HepG2 (cell line): ENCODE measurements around the gene LCA5. TPM values are rescaled to one million over a fixed set of nuclear protein-coding genes. Genes with fewer than 3 reads are reported as not detected.

ENCODE experiments used
- CEBPG ChIP-seq: IDR thresholded peaks from 2 replicates; pipeline ENCODE4 v1.6.1; 2016
- CEBPZ ChIP-seq: IDR thresholded peaks from 2 replicates; pipeline ENCODE4 v1.6.1; 2012; ENCODE audit warnings: low read length, improper control_type of control experiment
- DZIP1 ChIP-seq: sonication (generic); formaldehyde crosslinking; IDR thresholded peaks from 2 replicates; pipeline ENCODE4 v1.5.0; 2020; ENCODE audit warnings: mild to moderate bottlenecking, missing genetic modification reagents
- HDAC2 ChIP-seq: sonication (generic); formaldehyde crosslinking; IDR thresholded peaks from 2 replicates; pipeline ENCODE4 v1.4.0; 2020; ENCODE audit warnings: missing genetic modification reagents
- HNF4G ChIP-seq, 2 experiments: sonication (generic) in 1 of 2; formaldehyde crosslinking in 1 of 2; IDR thresholded peaks; 2 replicates each; pipeline versions ENCODE4 v1.4.0 to v1.6.1; 2011 to 2020; ENCODE audit warnings: borderline replicate concordance in 2 of 2, low read depth in 2 of 2, mild to moderate bottlenecking in 2 of 2, low read length in 1 of 2, missing genetic modification reagents in 1 of 2, moderate library complexity in 1 of 2
- HOMEZ ChIP-seq: IDR thresholded peaks from 2 replicates; pipeline ENCODE4 v1.6.1; 2016; ENCODE audit warnings: low read depth
- NR2F2 ChIP-seq: IDR thresholded peaks from 2 replicates; pipeline ENCODE4 v1.6.1; 2012; ENCODE audit warnings: low read depth, inconsistent platforms, borderline replicate concordance
- RARA ChIP-seq: IDR thresholded peaks from 2 replicates; pipeline ENCODE4 v1.6.1; 2016; ENCODE audit warnings: missing genetic modification reagents, missing compliant biosample characterization
- RARG ChIP-seq: sonication (generic); formaldehyde crosslinking; IDR thresholded peaks from 2 replicates; pipeline ENCODE4 v1.4.0; 2020; ENCODE audit warnings: low read depth, mild to moderate bottlenecking, missing genetic modification reagents
- ZFP41 ChIP-seq: sonication (generic); formaldehyde crosslinking; IDR thresholded peaks from 2 replicates; pipeline ENCODE4 v1.4.0; 2020; ENCODE audit warnings: mild to moderate bottlenecking, missing genetic modification reagents, borderline replicate concordance
- ZNF3 ChIP-seq: IDR thresholded peaks from 2 replicates; pipeline ENCODE4 v1.7.0; 2017; ENCODE audit warnings: inconsistent platforms
- ZNF556 ChIP-seq: sonication (generic); formaldehyde crosslinking; IDR thresholded peaks from 2 replicates; pipeline ENCODE4 v1.4.0; 2020; ENCODE audit warnings: mild to moderate bottlenecking, missing genetic modification reagents, borderline replicate concordance
- ZNF841 ChIP-seq: sonication (generic); formaldehyde crosslinking; IDR thresholded peaks from 2 replicates; pipeline ENCODE4 v1.8.1; 2023; ENCODE audit warnings: missing genetic modification reagents, borderline replicate concordance
- ZSCAN31 ChIP-seq: sonication (generic); formaldehyde crosslinking; IDR thresholded peaks from 2 replicates; pipeline ENCODE4 v1.5.0; 2020; ENCODE audit warnings: low read depth, mild to moderate bottlenecking, missing genetic modification reagents
- polyA plus RNA-seq, 8 experiments: library from polyadenylated mRNA; depleted of rRNA in 3 of 8; stranded (reverse) in 7 of 8; unstranded in 1 of 8; fragments of >200 nt; fragmentation: Illumina TruSeq in 4 of 8; extraction: Trizol in 4 of 8; gene quantifications; 2 replicates each; pipeline versions ENCODE4 v1.2.1 to v1.2.3, GENCODE V29; 2011 to 2016; ENCODE audit warnings: low read depth in 4 of 8, missing spikeins in 1 of 8, mixed read lengths in 1 of 8; ENCODE audit not compliant: insufficient read depth in 1 of 8
- total RNA-seq, 5 experiments: library from RNA; depleted of rRNA; stranded (reverse); fragments of >200 nt; fragmentation: Illumina TruSeq; extraction: Trizol; gene quantifications; 2 replicates each; pipeline ENCODE4 v1.2.3, GENCODE V29; 2016; ENCODE audit warnings: low read depth in 1 of 5
- TF ChIP-seq, protein P1 (sequence below): sonication (generic); formaldehyde crosslinking; IDR thresholded peaks from 2 replicates; pipeline ENCODE4 v1.9.0; 2021; ENCODE audit warnings: missing genetic modification reagents, borderline replicate concordance
- TF ChIP-seq, protein P2 (sequence below): sonication (generic); formaldehyde crosslinking; IDR thresholded peaks from 2 replicates; pipeline ENCODE4 v1.5.1; 2020; ENCODE audit warnings: missing genetic modification reagents, mild to moderate bottlenecking, borderline replicate concordance

The LCA5 gene
- total and polyA plus RNA-seq, 2 of the 13 experiments (the other 11 are each of a cell fraction or from before 2014, with no cell fraction given) = 0.84 to 4.6 TPM

GRCh38 chr6:79504372-79504771 is 32.9 kb downstream of the LCA5 start (continued):
- TF ChIP-seq HOMEZ (CRISPR knock-in tag) (peak; percentile 85; the same call in 1 of the 2 replicates), RARA (CRISPR knock-in tag) (0 out of 2 replicates have a peak, but pooled peaks have one; percentile 24), ZFP41 (no peak), CEBPZ (no peak), DZIP1 (CRISPR knock-in tag) (no peak), HDAC2 (CRISPR knock-in tag) (no peak), HNF4G (IDR thresholded peaks at IDR 0.05; ENCODE audit: borderline replicate concordance, low read depth, low read length) (no peak), HNF4G (CRISPR knock-in tag; IDR thresholded peaks at IDR 0.05; ENCODE audit: borderline replicate concordance, low read depth) (no peak), CEBPG (CRISPR knock-in tag) (no peak), RARG (CRISPR knock-in tag) (no peak), ZNF841 (CRISPR knock-in tag) (no peak), NR2F2 (no peak), ZNF3 (no peak), ZNF556 (CRISPR knock-in tag) (no peak), ZSCAN31 (CRISPR knock-in tag) (no peak)
- TF ChIP-seq, protein P1, sequence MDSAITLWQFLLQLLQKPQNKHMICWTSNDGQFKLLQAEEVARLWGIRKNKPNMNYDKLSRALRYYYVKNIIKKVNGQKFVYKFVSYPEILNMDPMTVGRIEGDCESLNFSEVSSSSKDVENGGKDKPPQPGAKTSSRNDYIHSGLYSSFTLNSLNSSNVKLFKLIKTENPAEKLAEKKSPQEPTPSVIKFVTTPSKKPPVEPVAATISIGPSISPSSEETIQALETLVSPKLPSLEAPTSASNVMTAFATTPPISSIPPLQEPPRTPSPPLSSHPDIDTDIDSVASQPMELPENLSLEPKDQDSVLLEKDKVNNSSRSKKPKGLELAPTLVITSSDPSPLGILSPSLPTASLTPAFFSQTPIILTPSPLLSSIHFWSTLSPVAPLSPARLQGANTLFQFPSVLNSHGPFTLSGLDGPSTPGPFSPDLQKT (CRISPR knock-in tag) = no peak
- TF ChIP-seq, protein P2, sequence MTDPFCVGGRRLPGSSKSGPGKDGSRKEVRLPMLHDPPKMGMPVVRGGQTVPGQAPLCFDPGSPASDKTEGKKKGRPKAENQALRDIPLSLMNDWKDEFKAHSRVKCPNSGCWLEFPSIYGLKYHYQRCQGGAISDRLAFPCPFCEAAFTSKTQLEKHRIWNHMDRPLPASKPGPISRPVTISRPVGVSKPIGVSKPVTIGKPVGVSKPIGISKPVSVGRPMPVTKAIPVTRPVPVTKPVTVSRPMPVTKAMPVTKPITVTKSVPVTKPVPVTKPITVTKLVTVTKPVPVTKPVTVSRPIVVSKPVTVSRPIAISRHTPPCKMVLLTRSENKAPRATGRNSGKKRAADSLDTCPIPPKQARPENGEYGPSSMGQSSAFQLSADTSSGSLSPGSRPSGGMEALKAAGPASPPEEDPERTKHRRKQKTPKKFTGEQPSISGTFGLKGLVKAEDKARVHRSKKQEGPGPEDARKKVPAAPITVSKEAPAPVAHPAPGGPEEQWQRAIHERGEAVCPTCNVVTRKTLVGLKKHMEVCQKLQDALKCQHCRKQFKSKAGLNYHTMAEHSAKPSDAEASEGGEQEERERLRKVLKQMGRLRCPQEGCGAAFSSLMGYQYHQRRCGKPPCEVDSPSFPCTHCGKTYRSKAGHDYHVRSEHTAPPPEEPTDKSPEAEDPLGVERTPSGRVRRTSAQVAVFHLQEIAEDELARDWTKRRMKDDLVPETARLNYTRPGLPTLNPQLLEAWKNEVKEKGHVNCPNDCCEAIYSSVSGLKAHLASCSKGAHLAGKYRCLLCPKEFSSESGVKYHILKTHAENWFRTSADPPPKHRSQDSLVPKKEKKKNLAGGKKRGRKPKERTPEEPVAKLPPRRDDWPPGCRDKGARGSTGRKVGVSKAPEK (CRISPR knock-in tag) = no peak
